ENCODE data around the gene MRPL43. TPM values are rescaled to one million over a fixed set of nuclear protein-coding genes. Genes with fewer than 3 reads are reported as not detected.
"Not testable (repeated sequence)": the region's sequence is repeated elsewhere in the genome, so short reads cannot be mapped to it uniquely, and the experiment has no call there.

Gene MRPL43
- total and polyA plus RNA-seq, 2 donors (not counting 1 experiment from before 2014, with no cell fraction given): 56.2 to 99.4 TPM

GRCh38 chr10:100976906-100977305 lies 10.4 kb downstream of the MRPL43 start:
- POLR2A ChIA-PET: no interaction called here
- intact Hi-C loops (cut with micrococcal nuclease): no loop called here
- DNase-seq: no peak

GRCh38 chr10:100975397-100975796 lies 11.9 kb downstream of the MRPL43 start:
- H3K27ac ChIP-seq (ENCODE audit: low read length in 2 of 2); H3K27me3 ChIP-seq (replicated peaks in 1 of 4; ENCODE audit: control extremely low read depth in 1 of 4, control insufficient read depth in 3 of 4, insufficient read depth in 4 of 4, low read length in 3 of 4); H3K9ac ChIP-seq (ENCODE audit: low read length); H3K36me3 ChIP-seq (replicated peaks in 1 of 2; ENCODE audit: control extremely low read depth in 1 of 2, control insufficient read depth in 1 of 2, extremely low read depth in 1 of 2, insufficient read depth in 2 of 2, low read length in 1 of 2); H4K20me1 ChIP-seq (ENCODE audit: control insufficient read depth, insufficient read depth, low read length, poor library complexity, severe bottlenecking); H3K4me2 ChIP-seq (replicated peaks; ENCODE audit: low read depth, low read length, poor library complexity, severe bottlenecking); H3K27me3 Mint-ChIP-seq; H3K27ac Mint-ChIP-seq; H3K4me1 Mint-ChIP-seq; intact Hi-C loops (cut with micrococcal nuclease); H3K9me3 ChIP-seq (ENCODE audit: control extremely low read depth in 1 of 3, control insufficient read depth in 2 of 3, insufficient read depth in 1 of 3, low read length in 2 of 3); H3K79me2 ChIP-seq (ENCODE audit: control insufficient read depth, insufficient read depth, low read length); H3K4me3 ChIP-seq (ENCODE audit: control extremely low read depth in 1 of 5, extremely low read depth in 1 of 5, insufficient read depth in 1 of 5, low read depth in 2 of 5, low read length in 4 of 5); H2AFZ ChIP-seq (ENCODE audit: insufficient read depth, low read depth, low read length, poor library complexity, severe bottlenecking); H3K9me3 Mint-ChIP-seq (ENCODE audit: insufficient read depth); POLR2A ChIA-PET; DNase-seq; H3K4me3 Mint-ChIP-seq; H3K4me1 ChIP-seq (ENCODE audit: control insufficient read depth in 2 of 2, insufficient read depth in 2 of 2, low read length in 2 of 2); ATAC-seq (ENCODE audit: low read depth): not testable (repeated sequence)
- CTCF ChIA-PET: interaction anchor here (1.5 to 1.9 kb wide), 2 partner anchors 14 to 22 kb away, joined by 6 read pairs; no protein-coding TSS in a partner anchor
- 89% methylated on average over 5 of the region's 8 CpGs for WGBS (ENCODE audit: insufficient coverage)

More at GRCh38 chr10:100976906-100977305, 10.4 kb downstream of the MRPL43 start:
- H3K79me2 ChIP-seq (ENCODE audit: control insufficient read depth, insufficient read depth, low read length): no peaks in the 10 kb centered on the region
- Mint-ChIP-seq H3K27ac (no peak overlapping the region), H3K27me3 (no peaks in the 10 kb centered on the region), H3K4me3 (no peak overlapping the region), H3K9me3 (ENCODE audit: insufficient read depth) (no peaks in the 10 kb centered on the region), H3K4me1 (no peaks in the 10 kb centered on the region)
- H3K27me3 ChIP-seq (replicated peaks in 1 of 4; ENCODE audit: control extremely low read depth in 1 of 4, control insufficient read depth in 3 of 4, insufficient read depth in 4 of 4, low read length in 3 of 4): no peaks in the 10 kb centered on the region
- no peak overlapping the region for H3K4me2 ChIP-seq (replicated peaks; ENCODE audit: low read depth, low read length, poor library complexity, severe bottlenecking)
- no peak overlapping the region for H3K4me3 ChIP-seq (ENCODE audit: control extremely low read depth in 1 of 5, extremely low read depth in 1 of 5, insufficient read depth in 1 of 5, low read depth in 2 of 5, low read length in 4 of 5)
- no peaks in the 10 kb centered on the region for H4K20me1 ChIP-seq (ENCODE audit: control insufficient read depth, insufficient read depth, low read length, poor library complexity, severe bottlenecking)
- no peak overlapping the region for H2AFZ ChIP-seq (ENCODE audit: insufficient read depth, low read depth, low read length, poor library complexity, severe bottlenecking)
- H3K36me3 ChIP-seq (replicated peaks in 1 of 2; ENCODE audit: control extremely low read depth in 1 of 2, control insufficient read depth in 1 of 2, extremely low read depth in 1 of 2, insufficient read depth in 2 of 2, low read length in 1 of 2): peaks cover 0 to 15% of the 10 kb centered on the region in 2 experiments
- ATAC-seq (ENCODE audit: low read depth): no peak
- TF ChIP-seq EZH2 (IDR thresholded peaks at IDR 0.05; ENCODE audit: borderline replicate concordance, insufficient read depth, low read depth, low read length, poor library complexity, severe bottlenecking): no peak
- no peak for TF ChIP-seq CTCF (IDR thresholded peaks at IDR 0.05)
- 97% methylated on average over 3 of the region's 3 CpGs for WGBS (ENCODE audit: insufficient coverage)
- no peaks in the 10 kb centered on the region for H3K4me1 ChIP-seq (ENCODE audit: control insufficient read depth in 2 of 2, insufficient read depth in 2 of 2, low read length in 2 of 2)
- no peak overlapping the region for H3K27ac ChIP-seq (ENCODE audit: low read length in 2 of 2)
- no peak overlapping the region for H3K9ac ChIP-seq (ENCODE audit: low read length)
- CTCF ChIA-PET: interaction anchor here (0.7 kb wide), 1 partner anchor 37 kb away, joined by 3 read pairs; no protein-coding TSS in a partner anchor
- H3K9me3 ChIP-seq (ENCODE audit: control extremely low read depth in 1 of 3, control insufficient read depth in 2 of 3, insufficient read depth in 1 of 3, low read length in 2 of 3): no peaks in the 10 kb centered on the region

All from B cell (primary cell).